GM19372 (cell line): ENCODE results near the gene PHKA2.

Experiments
- ATAC-seq: cut with Tn5 transposase; IDR thresholded peaks from one replicate; pipeline ENCODE4 v1.9.1; 2021; ENCODE audit warnings: mild to moderate bottlenecking, low read depth, moderate library complexity; ENCODE audit not compliant: unreplicated experiment

Gene PHKA2

GRCh38 chrX:18890724-18891547 is 93.0 kb downstream of the PHKA2 start:
- ATAC-seq = no peak

- no peak for ATAC-seq
Measured at GRCh38 chrX:18890049-18890381, 93.9 kb downstream of the PHKA2 start.

- no peak for ATAC-seq
Measured at GRCh38 chrX:18889346-18890048, 94.4 kb downstream of the PHKA2 start.

- no peak for ATAC-seq
Measured at GRCh38 chrX:18888281-18888680, 95.6 kb downstream of the PHKA2 start.

GRCh38 chrX:18887825-18888212 is 96.1 kb downstream of the PHKA2 start:
- ATAC-seq = no peak

GRCh38 chrX:18887177-18887824 is 96.6 kb downstream of the PHKA2 start:
- ATAC-seq = no peak

GRCh38 chrX:18886344-18887161 is 97.4 kb downstream of the PHKA2 start:
- peak; percentile 65 for ATAC-seq

GRCh38 chrX:18886005-18886343 is 97.9 kb downstream of the PHKA2 start:
- peak; percentile 34 for ATAC-seq

- ATAC-seq = peak; percentile 17
Measured at GRCh38 chrX:18885328-18886004, 98.4 kb downstream of the PHKA2 start.

- ATAC-seq = no peak
Measured at GRCh38 chrX:18884916-18885315, 99.0 kb downstream of the PHKA2 start.

GRCh38 chrX:18883961-18884765 is 99.8 kb downstream of the PHKA2 start:
- ATAC-seq = no peak

- ATAC-seq = no peak
Measured at GRCh38 chrX:18883234-18883960, 100.5 kb downstream of the PHKA2 start.

GRCh38 chrX:18879144-18879543 is 104.8 kb downstream of the PHKA2 start:
- ATAC-seq = no peak

- no peak for ATAC-seq
Measured at GRCh38 chrX:18877469-18877868, 106.4 kb downstream of the PHKA2 start.

- no peak for ATAC-seq
Measured at GRCh38 chrX:18875256-18875878, 108.5 kb downstream of the PHKA2 start.

GRCh38 chrX:18874560-18875255 is 109.2 kb downstream of the PHKA2 start:
- ATAC-seq = no peak

GRCh38 chrX:18873836-18874235 is 110.1 kb downstream of the PHKA2 start:
- no peak for ATAC-seq
